Trophoblast cell (in vitro differentiated cells and primary cell): ENCODE results near the gene TLL2.

Source experiments
- DNase-seq, 2 donors: peaks; one replicate each; pipeline ENCODE4 v3.0.0-alpha.2; 2016
- H2AFZ ChIP-seq: 2 replicates; pipeline ENCODE4 v1.6.1; 2013; ENCODE audit warnings: low read length, moderate library complexity, mild to moderate bottlenecking; ENCODE audit not compliant: insufficient read depth, poor library complexity
- H2AK5ac ChIP-seq: 2 replicates; pipeline ENCODE4 v1.6.1; 2013; ENCODE audit warnings: mild to moderate bottlenecking, low read length
- H2BK120ac ChIP-seq: 2 replicates; pipeline ENCODE4 v1.6.1; 2013; ENCODE audit warnings: low read length, mild to moderate bottlenecking, moderate library complexity; ENCODE audit not compliant: insufficient read depth, poor library complexity
- H2BK12ac ChIP-seq: 2 replicates; pipeline ENCODE4 v1.6.1; 2013; ENCODE audit warnings: mild to moderate bottlenecking, low read length, moderate library complexity
- H2BK5ac ChIP-seq: 2 replicates; pipeline ENCODE4 v1.6.1; 2013; ENCODE audit warnings: low read length, low read depth, moderate library complexity, mild to moderate bottlenecking; ENCODE audit not compliant: poor library complexity
- H3K14ac ChIP-seq: 2 replicates; pipeline ENCODE4 v1.6.1; 2013; ENCODE audit warnings: mild to moderate bottlenecking, low read length
- H3K18ac ChIP-seq: 2 replicates; pipeline ENCODE4 v1.6.1; 2013; ENCODE audit warnings: mild to moderate bottlenecking, low read length
- H3K23ac ChIP-seq: 2 replicates; pipeline ENCODE4 v1.6.1; 2013; ENCODE audit warnings: low read length
- H3K27ac ChIP-seq: 2 replicates; pipeline ENCODE4 v1.5.1; 2013; ENCODE audit warnings: low read depth, mild to moderate bottlenecking, inconsistent platforms, low read length, moderate library complexity
- H3K27me3 ChIP-seq: 2 replicates; pipeline ENCODE4 v1.6.1; 2013; ENCODE audit warnings: inconsistent platforms, mild to moderate bottlenecking, low read length, moderate library complexity; ENCODE audit not compliant: insufficient read depth
- H3K36me3 ChIP-seq, 2 experiments: 1 replicate in 1 of 2; 2 replicates in 1 of 2; pipeline ENCODE4 v1.6.1; 2013; ENCODE audit warnings: low read length in 2 of 2, mild to moderate bottlenecking in 2 of 2, moderate library complexity in 1 of 2; ENCODE audit not compliant: insufficient read depth in 2 of 2, control insufficient read depth in 1 of 2
- H3K4ac ChIP-seq: 2 replicates; pipeline ENCODE4 v1.6.1; 2013; ENCODE audit warnings: low read depth, mild to moderate bottlenecking, low read length, moderate library complexity
- H3K4me1 ChIP-seq, 2 experiments: 1 replicate in 1 of 2; 2 replicates in 1 of 2; pipeline ENCODE4 v1.6.1; 2013; ENCODE audit warnings: low read length in 2 of 2, mild to moderate bottlenecking in 2 of 2, moderate library complexity in 1 of 2; ENCODE audit not compliant: insufficient read depth in 2 of 2, control insufficient read depth in 1 of 2
- H3K4me2 ChIP-seq: 2 replicates; pipeline ENCODE4 v1.6.1; 2013; ENCODE audit warnings: inconsistent platforms, mild to moderate bottlenecking, low read length, moderate library complexity
- H3K4me3 ChIP-seq: 2 replicates; pipeline ENCODE4 v1.5.1; 2013; ENCODE audit warnings: mild to moderate bottlenecking, low read depth, low read length, inconsistent platforms
- H3K79me1 ChIP-seq: one replicate; pipeline ENCODE4 v1.6.1; 2013; ENCODE audit warnings: low read length
- H3K79me2 ChIP-seq: 2 replicates; pipeline ENCODE4 v1.6.1; 2013; ENCODE audit warnings: low read length, mild to moderate bottlenecking; ENCODE audit not compliant: control insufficient read depth, insufficient read depth, poor library complexity
- H3K9ac ChIP-seq: 2 replicates; pipeline ENCODE4 v1.6.1; 2013; ENCODE audit warnings: mild to moderate bottlenecking, low read length
- H3K9me3 ChIP-seq: 2 replicates; pipeline ENCODE4 v1.6.1; 2013; ENCODE audit warnings: low read depth, mild to moderate bottlenecking, control low read depth, inconsistent platforms, low read length; ENCODE audit not compliant: insufficient read depth
- H4K12ac ChIP-seq: 2 replicates; pipeline ENCODE4 v1.6.1; 2013; ENCODE audit warnings: low read depth, mild to moderate bottlenecking, low read length, moderate library complexity
- H4K8ac ChIP-seq: 2 replicates; pipeline ENCODE4 v1.6.1; 2013; ENCODE audit warnings: low read depth, mild to moderate bottlenecking, low read length, moderate library complexity
- H4K91ac ChIP-seq: one replicate; pipeline ENCODE4 v1.6.1; 2013; ENCODE audit warnings: low read depth, mild to moderate bottlenecking, low read length, moderate library complexity
- WGBS: extraction: QIAGEN DNeasy Blood & Tissue Kit; methylation state at CpG from one replicate; pipeline ENCODE4 v1.1.7; 2013; ENCODE audit warnings: missing lambda C conversion rate; ENCODE audit not compliant: insufficient read length, insufficient coverage; ENCODE audit errors: extremely low coverage; 5-methylcytosine and 5-hydroxymethylcytosine counted together

Gene TLL2

DNA sequence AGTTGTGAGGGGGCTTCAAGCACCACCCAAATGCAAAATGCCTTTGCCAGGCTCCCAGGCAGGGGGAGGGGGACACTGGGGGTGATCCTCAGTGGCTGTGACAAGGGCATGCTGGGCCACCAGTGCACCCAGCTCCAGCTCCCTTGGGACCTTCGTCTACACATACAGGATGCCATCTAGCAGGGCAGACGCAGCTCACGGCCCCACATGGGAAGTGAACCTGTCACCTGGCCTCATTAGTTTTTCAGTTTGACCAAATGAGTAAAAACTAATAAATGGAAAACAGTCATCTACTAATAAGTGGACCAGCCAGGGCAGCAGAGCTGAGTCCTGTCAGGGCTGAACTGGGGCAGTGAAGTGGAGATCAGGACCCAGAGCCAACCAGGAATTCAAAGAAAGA, 50.2 kb downstream of the TLL2 start:
- Histone ChIP-seq H3K4ac (no peak overlapping the region), H3K27ac (no peak overlapping the region), H3K18ac (no peak overlapping the region), H2BK12ac (no peak overlapping the region), H2AFZ (no peak overlapping the region), H3K36me3 (no peaks in the 10 kb centered on the region), H2AK5ac (no peak overlapping the region), H3K14ac (no peak overlapping the region), H3K23ac (no peak overlapping the region), H3K4me2 (no peak overlapping the region), H3K4me1 (no peaks in the 10 kb centered on the region), H3K27me3 (no peaks in the 10 kb centered on the region), H4K91ac (no peak overlapping the region), H2BK120ac (no peak overlapping the region), H3K4me3 (no peak overlapping the region), H3K9me3 (peaks cover 4% of the 10 kb centered on the region), H3K79me2 (no peaks in the 10 kb centered on the region), H4K12ac (no peak overlapping the region), H2BK5ac (no peak overlapping the region), H3K9ac (no peak overlapping the region), H3K79me1 (no peaks in the 10 kb centered on the region), H4K8ac (no peak overlapping the region)
- no CpG with 5 or more reads among the region's 3 CpGs for WGBS
- DNase-seq, result no peak

DNA sequence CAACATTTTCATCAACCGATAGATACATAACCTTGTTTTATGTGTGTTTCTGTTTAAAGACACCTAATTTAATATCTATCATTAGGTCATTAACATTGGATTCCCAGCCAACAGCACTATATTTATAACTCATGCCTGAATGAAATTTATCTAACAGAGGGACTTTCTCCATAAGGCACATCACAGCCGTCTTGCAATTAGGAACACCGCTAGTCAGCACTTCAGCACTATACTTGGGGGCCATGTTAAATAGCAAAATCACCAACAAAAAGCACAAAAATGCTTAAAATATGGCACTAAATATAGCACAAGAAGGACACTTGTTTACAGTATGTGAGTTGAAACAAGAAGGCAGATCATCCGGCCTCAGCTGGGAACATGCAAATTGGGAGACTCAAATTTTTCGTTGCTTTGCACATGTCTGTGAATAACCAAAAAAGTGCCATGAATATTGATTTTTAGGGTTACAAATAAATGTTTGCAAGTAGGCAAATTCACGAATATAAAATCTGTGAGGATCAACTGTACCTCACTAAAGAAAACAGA, 51.0 kb downstream of the TLL2 start:
- Histone ChIP-seq H2BK120ac (no peak overlapping the region), H3K27me3 (no peaks in the 10 kb centered on the region), H3K4me1 (no peaks in the 10 kb centered on the region), H3K27ac (no peak overlapping the region), H3K9ac (no peak overlapping the region), H4K12ac (no peak overlapping the region), H2BK5ac (no peak overlapping the region), H3K79me1 (no peaks in the 10 kb centered on the region), H2BK12ac (no peak overlapping the region), H3K79me2 (no peaks in the 10 kb centered on the region), H2AFZ (no peak overlapping the region), H3K4ac (no peak overlapping the region), H3K36me3 (no peaks in the 10 kb centered on the region), H3K4me3 (no peak overlapping the region), H3K4me2 (no peak overlapping the region), H3K14ac (no peak overlapping the region), H4K8ac (no peak overlapping the region), H3K9me3 (peaks cover 4% of the 10 kb centered on the region), H3K23ac (no peak overlapping the region), H3K18ac (no peak overlapping the region), H2AK5ac (no peak overlapping the region), H4K91ac (no peak overlapping the region)
- WGBS, result no CpG with 5 or more reads among the region's 6 CpGs
- no peak for DNase-seq

DNA sequence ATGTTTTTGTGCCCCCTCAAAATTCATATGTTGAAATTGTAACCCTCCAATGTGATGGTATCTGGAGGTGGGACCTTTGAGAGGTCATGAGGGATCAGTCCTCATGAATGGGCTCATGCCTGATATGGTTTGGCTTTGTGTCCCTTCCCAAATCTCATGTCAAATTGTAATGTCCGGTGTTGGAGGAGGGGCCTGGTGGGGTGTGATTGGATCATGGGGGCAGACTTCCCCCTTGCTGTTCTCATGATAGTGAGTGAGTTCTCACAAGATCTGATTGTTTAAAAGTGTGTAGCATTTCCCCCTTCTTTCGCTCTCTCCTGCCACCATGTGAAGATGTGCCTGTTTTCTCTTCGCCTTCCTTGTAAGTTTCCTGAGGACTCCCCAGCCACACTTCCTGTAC, 53.4 kb downstream of the TLL2 start:
- H2BK5ac ChIP-seq, result no peak overlapping the region
- H4K8ac ChIP-seq, result no peak overlapping the region
- no peak overlapping the region for H2BK120ac ChIP-seq
- no peak overlapping the region for H3K23ac ChIP-seq
- no peak overlapping the region for H3K4me3 ChIP-seq
- no peak overlapping the region for H3K14ac ChIP-seq
- no peak overlapping the region for H3K9ac ChIP-seq
- no peak overlapping the region for H4K91ac ChIP-seq
- H2AK5ac ChIP-seq, result no peak overlapping the region
- no peak overlapping the region for H3K18ac ChIP-seq
- H3K27ac ChIP-seq, result no peak overlapping the region
- H4K12ac ChIP-seq, result no peak overlapping the region
- peaks cover 3% of the 10 kb centered on the region for H3K9me3 ChIP-seq
- no peak for DNase-seq
- no peaks in the 10 kb centered on the region for H3K79me1 ChIP-seq
- H3K4me2 ChIP-seq, result no peak overlapping the region
- no CpG with 5 or more reads among the region's 3 CpGs for WGBS
- H3K4ac ChIP-seq, result no peak overlapping the region
- H3K4me1 ChIP-seq, result no peaks in the 10 kb centered on the region
- H2AFZ ChIP-seq, result no peak overlapping the region
- H3K36me3 ChIP-seq, result no peaks in the 10 kb centered on the region
- H3K79me2 ChIP-seq, result no peaks in the 10 kb centered on the region
- no peaks in the 10 kb centered on the region for H3K27me3 ChIP-seq
- no peak overlapping the region for H2BK12ac ChIP-seq

- H3K4ac ChIP-seq, result no peak overlapping the region
- no CpG with 5 or more reads among the region's 5 CpGs for WGBS
Observed at GRCh38 chr10:96457341-96457740, 56.4 kb downstream of the TLL2 start.

More at GRCh38 chr10:96457341-96457740, 56.4 kb downstream of the TLL2 start:
- no peak overlapping the region for H2BK12ac ChIP-seq
- no peak overlapping the region for H2AK5ac ChIP-seq
- no peak overlapping the region for H3K9ac ChIP-seq
- H4K12ac ChIP-seq, result no peak overlapping the region
- H3K9me3 ChIP-seq, result peaks cover 3% of the 10 kb centered on the region
- H3K18ac ChIP-seq, result no peak overlapping the region
- no peak overlapping the region for H3K4me2 ChIP-seq
- no peak overlapping the region for H2AFZ ChIP-seq
- no peak overlapping the region for H3K23ac ChIP-seq
- H3K4me1 ChIP-seq, result no peaks in the 10 kb centered on the region
- DNase-seq, result no peak
- H2BK120ac ChIP-seq, result no peak overlapping the region
- H3K27ac ChIP-seq, result no peak overlapping the region
- H3K27me3 ChIP-seq, result no peaks in the 10 kb centered on the region
- H3K36me3 ChIP-seq, result no peaks in the 10 kb centered on the region
- H2BK5ac ChIP-seq, result no peak overlapping the region
- no peaks in the 10 kb centered on the region for H3K79me2 ChIP-seq
- H3K14ac ChIP-seq, result no peak overlapping the region
- H3K4me3 ChIP-seq, result no peak overlapping the region
- H3K79me1 ChIP-seq, result no peaks in the 10 kb centered on the region
- no peak overlapping the region for H4K91ac ChIP-seq
- H4K8ac ChIP-seq, result no peak overlapping the region
